Measurements from ENCODE around the gene GPR160.
A peak's percentile ranks its signal among the peaks of the same experiment; 100 is the strongest.

Gene GPR160

GRCh38 chr3:170128259-170128976 is 90.6 kb downstream of the GPR160 start:
- DNase-seq = peak in 1 of 2 experiments; percentile 22

GRCh38 chr3:170128977-170129431 is 91.2 kb downstream of the GPR160 start:
- DNase-seq = peak in 1 of 2 experiments; percentile 2

DNA sequence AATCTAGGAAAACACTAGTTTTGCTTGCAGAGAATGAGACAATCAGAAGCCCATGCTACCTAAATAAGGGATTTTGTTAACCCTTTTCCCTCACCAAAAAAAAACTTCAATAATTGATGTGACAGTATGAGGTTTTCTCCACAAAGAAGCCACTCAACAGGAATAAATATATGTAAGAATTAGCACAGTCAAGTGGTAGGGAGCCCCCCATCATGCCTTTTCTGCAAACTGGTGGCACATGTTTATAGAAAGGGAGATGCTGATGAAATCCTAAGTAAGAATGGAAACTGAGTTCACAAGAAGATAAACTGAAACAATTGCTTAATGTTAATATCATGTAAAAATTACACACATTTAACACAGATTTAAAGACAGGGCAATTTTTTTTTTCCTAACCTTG is 92.7 kb downstream of the GPR160 start:
- DNase-seq = no peak

DNA sequence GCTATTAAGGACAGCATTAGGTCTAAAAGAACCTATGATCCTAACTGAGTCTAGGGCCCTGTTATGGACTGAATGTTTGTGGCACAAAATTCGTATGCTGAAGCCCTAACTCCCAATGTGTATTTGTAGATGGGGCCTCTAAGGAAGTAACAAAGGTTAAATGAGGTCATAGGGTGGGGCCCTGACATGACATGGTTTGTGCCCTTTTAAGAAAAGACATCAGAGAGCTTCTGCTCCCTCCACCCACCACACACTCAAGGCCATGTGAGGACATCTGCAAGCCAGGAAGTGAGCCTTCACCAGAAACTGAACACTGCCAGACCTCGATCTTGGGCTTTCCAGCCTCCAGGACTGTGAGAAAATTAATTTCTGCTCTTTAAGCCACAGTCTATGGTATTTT is 94.5 kb downstream of the GPR160 start:
- DNase-seq = no peak
